Suprapubic skin (tissue), 4 donors: ENCODE results near the gene RELCH.

Experiments used
- POLR2A ChIP-seq, 2 donors: fragments of 450-650 bp; IDR thresholded peaks; one replicate each; pipeline ENCODE4 v1.6.1; 2017; ENCODE audit warnings: antibody characterized with exemption in 2 of 2, mild to moderate bottlenecking in 2 of 2, moderate library complexity in 2 of 2
- POLR2AphosphoS5 ChIP-seq, 3 donors: sonication (generic); formaldehyde crosslinking; IDR thresholded peaks; one replicate each; pipeline ENCODE4 v1.6.1; 2017; ENCODE audit warnings: antibody characterized with exemption in 3 of 3
- TF ChIP-seq, protein P1 (sequence below), 2 donors: fragments of 200-600 bp in 1 of 2; fragments of 450-650 bp in 1 of 2; sonication (generic) in 1 of 2; IDR thresholded peaks; one replicate each; pipeline ENCODE4 v1.5.1; 2016 to 2019; ENCODE audit warnings: antibody characterized with exemption in 2 of 2, mild to moderate bottlenecking in 1 of 2, moderate library complexity in 1 of 2

DNA sequence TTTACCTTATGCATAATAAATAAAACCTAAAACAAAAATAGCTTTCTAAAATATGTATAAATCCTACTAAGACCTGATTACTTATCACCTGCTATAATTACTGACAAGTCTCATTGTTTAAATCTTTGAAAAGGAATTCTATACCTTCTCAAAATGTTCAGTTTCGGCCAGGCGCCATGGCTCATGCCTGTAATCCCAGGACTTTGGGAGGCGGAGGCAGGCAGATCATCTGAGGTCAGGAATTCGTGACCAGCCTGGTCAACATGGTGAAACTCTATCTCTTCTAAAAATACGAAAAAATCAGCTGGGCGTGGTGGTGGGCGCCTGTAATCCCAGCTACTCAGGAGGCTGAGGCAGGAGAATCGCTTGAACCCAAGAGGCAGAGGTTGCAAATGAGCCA, 58.1 kb downstream of the RELCH start:
- TF ChIP-seq, protein P1, sequence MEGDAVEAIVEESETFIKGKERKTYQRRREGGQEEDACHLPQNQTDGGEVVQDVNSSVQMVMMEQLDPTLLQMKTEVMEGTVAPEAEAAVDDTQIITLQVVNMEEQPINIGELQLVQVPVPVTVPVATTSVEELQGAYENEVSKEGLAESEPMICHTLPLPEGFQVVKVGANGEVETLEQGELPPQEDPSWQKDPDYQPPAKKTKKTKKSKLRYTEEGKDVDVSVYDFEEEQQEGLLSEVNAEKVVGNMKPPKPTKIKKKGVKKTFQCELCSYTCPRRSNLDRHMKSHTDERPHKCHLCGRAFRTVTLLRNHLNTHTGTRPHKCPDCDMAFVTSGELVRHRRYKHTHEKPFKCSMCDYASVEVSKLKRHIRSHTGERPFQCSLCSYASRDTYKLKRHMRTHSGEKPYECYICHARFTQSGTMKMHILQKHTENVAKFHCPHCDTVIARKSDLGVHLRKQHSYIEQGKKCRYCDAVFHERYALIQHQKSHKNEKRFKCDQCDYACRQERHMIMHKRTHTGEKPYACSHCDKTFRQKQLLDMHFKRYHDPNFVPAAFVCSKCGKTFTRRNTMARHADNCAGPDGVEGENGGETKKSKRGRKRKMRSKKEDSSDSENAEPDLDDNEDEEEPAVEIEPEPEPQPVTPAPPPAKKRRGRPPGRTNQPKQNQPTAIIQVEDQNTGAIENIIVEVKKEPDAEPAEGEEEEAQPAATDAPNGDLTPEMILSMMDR (IDR thresholded peaks at IDR 0.05), result no peak
- TF ChIP-seq POLR2A (IDR thresholded peaks at IDR 0.05) (no peak), POLR2AphosphoS5 (IDR thresholded peaks at IDR 0.05) (no peak)
